ENCODE data around the gene ATP8B4.
"Not testable (repeated sequence)": the region's sequence is repeated elsewhere in the genome, so short reads cannot be mapped to it uniquely, and the experiment has no call there.

Gene ATP8B4

DNA sequence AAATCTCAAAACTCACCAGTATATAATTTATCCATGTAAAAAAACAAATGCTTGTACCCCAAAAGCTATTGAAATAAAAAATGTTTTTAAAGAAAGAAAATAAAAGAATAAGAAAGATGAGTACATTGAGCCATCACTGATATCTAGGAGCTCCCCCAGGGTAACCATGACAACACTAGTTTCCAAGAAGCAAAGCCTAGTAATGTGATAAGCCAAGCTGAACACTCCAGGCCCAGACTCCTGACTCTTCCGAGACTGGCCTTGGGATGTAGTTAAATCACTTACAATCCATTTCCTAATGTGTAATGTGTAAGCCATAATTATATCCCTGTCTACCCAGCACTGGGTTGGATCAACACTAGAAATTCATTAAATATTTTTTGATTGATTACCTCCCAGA lies 21.1 kb upstream of the ATP8B4 start:
- DNase-seq, result no peak

DNA sequence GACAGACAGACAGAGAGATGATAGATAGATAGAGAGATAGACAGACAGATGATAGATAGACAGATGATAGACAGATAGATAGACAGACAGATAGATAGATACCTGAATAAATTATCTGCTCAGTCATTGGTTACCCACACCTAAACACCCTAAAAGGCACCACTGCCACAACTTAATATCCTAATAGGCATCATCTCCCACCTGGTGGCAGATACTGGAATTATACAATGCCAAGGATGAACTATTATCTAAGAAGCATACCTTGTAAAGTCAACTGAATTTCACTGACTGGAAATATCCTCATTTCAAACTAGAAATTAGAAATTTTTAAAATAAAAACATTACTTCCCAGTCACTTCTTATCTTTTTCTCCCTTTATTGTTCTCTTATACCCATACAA lies 19.4 kb upstream of the ATP8B4 start:
- DNase-seq, result no peak

DNA sequence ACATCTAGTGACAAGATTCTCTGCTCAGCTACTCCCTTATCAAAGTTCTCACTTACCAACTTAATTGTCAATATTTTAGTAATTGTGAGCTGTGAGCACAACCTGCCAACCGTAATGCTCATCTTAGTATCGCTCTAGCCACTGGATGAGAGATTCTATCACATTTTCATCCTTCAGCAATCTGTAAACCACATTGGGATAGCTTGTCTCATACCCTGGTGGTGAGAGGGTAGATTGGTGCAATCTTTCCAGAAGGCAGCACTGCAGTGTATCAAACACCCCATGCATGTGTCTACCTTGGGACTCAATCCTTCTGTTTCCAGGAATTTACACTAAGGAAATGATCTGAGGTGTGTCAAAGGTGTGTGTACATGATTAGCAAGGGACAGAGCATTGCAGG lies 18.9 kb upstream of the ATP8B4 start:
- DNase-seq, result no peak

DNA sequence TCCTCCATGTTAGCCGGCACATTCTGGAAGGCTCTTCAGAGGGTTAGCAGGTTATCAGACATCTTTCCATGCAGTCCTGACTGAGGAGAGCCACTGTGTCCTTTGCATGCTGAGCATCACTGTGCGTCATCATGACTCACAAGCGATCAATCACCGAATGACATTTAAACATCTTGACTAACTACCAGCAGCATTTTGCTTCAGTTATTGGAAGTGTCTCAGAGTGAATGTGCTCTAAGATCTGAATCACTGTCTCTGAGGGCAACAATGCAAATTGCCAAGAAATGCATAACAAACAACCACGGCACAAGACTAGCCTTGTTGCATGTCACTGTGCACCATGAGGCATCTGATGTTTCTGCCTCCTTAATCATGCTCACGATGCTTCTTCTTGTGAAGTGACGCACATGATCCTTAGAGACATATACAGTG lies 18.3 kb upstream of the ATP8B4 start:
- DNase-seq, result no peak

DNA sequence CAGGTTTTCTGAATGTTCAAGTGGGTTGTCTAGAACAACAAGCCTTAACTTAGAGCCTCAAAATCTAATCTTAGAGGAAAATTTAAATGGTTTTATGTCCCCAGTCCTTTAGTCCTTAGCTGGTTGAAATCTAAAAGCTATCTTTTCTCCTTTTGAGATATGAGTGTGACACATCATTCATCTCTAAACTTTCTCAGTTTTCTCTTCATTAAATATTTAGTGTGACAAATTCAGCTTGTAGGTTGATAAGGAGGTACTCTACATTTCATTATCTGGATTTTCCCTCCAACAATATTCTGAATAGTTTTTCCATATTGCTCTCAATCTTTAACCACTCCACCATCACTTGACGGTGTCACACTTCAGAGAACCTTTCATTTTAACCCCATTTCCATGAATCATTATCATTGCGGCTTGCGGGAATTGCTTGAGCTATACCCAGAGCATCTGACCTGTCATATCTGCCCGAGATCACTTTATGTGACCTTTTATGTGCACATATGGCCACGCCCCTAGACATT lies 16.1 kb upstream of the ATP8B4 start:
- no peak for DNase-seq

DNA sequence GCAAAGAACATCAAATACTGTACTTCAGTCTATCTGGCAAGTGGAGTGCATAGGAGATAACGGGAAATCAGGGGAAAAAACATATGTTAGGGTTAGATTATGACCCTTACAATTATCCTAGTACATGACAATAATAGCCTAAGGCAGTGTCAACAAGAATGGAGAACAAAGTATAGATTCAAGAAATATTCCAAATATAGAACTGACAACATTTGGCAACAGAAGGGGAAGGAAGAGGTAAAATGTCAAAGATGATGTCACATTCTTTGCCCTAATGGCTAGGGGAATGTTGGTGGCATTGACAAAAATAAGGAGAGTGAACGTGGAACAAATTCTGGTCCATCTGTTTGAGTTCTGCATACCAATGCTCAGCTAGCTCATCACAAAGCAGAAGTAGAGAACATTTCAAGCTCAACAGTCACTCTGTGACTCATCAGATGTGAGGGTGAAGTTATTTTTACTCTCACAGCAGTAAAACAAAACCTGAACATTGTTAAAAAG lies 15.5 kb upstream of the ATP8B4 start:
- no peak for DNase-seq

DNA sequence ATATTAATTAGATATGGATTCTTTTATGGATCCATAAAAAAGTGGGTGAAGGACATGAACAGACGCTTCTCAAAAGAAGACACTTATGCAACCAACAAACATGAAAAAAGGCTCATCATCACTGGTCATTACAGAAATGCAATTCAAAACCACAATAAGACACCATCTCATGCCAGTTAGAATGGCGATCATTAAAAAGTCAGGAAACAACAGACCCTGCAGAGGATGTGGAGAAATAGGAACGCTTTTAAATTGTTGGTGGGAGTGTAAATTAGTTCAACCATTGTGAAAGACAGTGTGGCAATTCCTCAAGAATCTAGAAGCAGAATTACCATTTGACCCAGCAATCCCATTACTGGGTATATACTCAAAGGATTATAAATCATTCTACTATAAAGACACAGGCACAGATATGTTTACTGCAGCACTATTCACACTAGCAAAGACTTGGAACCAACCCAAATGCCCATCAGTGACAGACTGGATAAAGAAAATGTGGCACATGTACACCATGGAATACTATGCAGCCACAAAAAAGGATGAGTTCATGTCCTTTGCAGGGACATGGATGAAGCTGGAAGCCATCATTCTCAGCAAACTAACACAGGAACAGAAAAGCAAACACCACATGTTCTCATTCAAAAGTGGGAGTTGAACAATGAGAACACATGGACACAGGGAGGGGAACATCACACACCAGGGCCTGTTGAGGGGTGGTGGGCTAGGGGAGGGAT lies 13.4 kb upstream of the ATP8B4 start:
- not testable (repeated sequence) for DNase-seq

DNA sequence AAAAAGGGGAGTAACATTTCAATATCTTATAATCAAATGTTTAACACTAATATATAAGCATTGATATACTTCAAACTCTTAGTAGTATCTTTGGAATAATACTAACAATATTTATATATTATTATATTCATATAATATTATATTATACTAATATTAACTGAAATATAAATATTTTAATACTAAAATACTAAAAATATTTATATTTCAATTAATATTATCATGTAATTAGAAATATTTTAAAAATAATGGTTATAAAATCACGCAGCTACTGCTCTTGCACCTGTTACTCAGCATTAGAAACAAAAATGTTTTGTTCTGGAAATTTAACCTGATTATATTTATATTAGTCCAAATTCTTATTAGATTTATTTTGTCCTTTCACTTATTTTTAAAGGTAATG lies 12.6 kb upstream of the ATP8B4 start:
- DNase-seq, result no peak

DNA sequence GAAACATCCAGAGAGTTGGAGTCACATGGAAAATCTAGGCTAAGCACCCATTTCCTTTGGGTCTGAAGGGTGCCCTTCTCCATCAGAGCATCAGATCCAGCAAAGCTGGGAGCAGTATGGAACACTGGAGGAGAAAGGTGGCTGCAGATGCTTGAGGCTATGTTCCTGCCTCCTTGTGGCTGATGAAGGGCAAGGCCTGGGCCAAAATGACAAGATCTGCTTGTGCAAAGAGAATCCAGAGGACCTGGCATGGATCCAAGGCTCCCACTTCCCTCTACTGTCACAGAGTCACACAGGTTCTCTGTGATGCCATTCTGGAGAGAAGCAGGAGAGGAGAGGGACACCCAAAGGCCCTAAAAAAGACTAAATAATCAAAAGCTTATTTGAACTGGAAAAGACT lies 9.2 kb upstream of the ATP8B4 start:
- no peak for DNase-seq

DNA sequence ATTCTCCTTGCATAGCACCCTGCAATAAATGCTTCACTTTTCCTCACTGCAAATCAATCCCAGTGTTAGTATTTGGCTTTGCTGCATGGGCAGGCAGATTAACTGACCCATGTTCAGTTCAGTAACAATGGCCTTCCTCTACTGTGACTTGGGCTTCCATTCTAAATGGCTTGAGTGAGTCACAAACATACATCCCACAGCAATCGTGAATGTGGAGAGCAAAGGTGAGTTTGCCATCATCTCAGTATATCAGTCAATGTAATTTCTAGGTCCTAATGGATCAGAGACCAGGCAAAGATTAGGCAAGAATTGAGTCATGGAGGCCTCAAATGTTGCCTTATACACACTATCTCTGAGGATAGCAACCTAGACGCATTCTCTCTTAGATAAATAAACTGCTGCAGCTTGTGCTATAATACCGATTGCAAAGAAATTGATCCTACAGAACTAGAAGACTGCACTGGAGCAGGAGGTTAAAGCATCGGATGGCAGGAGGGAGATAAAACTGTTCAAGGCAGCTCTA lies 8.3 kb upstream of the ATP8B4 start:
- no peak for DNase-seq

DNA sequence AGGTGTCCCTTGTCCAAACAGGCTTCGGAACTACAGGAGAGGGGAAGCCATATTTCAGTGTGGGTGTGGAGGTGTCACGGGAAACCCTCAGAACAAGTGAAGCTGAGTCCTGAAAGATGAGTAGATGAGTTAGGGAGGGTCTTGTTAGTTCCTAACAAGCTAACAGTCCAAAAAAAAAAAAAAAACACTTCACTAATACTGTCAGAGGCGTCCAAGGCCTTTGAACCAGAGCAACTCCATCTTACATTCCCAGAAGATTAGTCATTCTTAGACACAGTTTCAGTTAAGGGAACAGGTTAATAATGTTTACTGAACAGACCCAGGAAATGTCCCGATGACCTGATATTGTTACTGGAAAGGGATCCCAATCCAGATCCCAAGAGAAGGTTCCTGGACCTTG lies 7.0 kb upstream of the ATP8B4 start:
- DNase-seq, result no peak

DNA sequence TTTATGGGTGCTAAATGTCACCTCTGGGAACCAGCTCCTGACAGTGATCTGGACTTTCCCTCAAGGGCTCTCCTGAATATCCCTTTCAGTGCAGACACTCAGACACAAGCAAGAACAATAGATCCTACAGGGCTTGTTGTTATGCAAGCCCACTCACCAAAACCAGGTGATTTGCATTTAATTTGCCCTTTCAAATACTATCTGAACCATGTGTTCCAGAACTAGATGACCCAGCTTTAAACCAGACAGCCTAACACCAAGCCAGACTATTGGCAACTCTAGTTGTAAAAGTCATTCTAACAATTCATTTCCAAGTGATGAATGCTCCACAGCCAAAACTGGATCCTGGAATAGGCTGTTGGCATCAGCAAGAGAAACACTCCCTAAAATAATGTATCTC lies 5.6 kb upstream of the ATP8B4 start:
- no peak for DNase-seq

DNA sequence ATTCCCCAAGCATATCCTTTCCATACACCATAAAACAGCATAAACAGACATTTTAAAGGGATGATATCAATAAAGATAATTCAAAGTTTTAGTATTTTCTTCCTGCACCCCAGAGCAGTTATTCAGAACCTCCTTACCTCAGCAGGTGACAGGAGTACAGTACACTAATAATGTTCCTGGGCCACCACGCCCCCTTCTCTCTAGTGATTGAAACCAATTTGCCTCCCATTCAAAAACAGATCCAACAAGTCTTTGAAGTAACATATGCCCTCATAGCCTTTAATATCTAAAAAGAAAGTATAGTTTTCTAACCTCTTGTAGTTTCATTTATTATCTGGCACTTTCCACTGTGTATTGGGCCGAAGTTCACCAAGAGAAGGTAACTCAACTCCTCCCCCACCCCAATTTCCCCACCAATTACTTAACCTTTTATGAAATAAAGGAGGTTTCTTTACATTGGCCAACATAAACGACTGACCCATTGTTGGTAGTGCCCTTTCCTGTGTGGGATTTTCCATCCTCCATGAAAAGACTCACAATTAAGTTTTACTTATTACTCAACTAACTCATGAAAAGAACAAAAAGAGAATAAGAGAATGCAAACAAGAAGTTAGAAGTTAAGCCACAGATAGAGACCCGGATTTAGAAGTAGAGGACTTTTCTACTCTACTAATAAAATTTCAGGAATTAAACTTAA lies 5.0 kb upstream of the ATP8B4 start:
- no peak for DNase-seq

DNA sequence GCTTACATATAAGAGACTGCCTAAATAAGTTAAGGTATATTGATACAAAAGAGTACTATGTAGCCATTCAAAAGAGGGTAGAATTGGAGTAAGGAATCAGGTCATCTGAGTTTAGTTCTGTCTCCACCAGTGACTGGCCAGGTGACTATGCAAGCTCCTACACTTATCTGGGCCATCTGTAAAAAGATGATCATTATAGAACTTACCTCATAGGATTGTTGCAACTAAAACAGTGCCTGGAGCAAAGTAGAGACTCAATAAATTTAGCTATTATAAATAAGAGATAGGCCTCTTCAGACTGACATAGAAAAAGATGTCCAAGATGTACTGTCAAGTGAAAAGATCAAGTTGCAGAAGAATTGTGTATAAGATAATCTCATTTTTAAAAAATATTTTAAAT lies 1.7 kb upstream of the ATP8B4 start:
- DNase-seq, result no peak

DNA sequence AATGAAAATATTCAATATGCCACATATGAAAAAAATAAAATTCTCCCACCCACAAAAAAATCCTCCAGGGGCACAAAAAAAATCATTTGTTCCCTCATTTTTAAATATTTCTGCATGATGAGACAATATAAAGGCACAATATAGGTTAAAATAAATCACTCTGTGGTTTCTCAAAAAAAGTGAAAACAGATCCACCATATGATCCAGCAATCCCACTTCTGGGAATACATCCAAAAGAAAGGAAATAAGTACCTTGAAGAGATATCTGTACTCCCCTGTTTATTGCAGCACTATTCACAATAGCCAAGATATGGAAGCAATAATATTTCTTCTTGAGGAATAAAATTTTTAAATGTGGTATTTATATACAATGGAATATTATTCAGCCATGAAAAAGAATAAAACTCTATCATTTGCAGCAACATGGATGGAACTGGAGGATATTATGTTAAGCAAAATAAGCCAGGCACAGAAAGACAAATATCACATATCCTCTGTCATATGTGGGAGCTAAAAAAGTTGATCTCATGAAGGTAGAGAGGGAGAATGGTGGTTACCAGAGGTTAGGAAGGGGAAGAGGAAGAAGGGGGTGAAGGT lies 1.5 kb downstream of the ATP8B4 start:
- no peak for DNase-seq

DNA sequence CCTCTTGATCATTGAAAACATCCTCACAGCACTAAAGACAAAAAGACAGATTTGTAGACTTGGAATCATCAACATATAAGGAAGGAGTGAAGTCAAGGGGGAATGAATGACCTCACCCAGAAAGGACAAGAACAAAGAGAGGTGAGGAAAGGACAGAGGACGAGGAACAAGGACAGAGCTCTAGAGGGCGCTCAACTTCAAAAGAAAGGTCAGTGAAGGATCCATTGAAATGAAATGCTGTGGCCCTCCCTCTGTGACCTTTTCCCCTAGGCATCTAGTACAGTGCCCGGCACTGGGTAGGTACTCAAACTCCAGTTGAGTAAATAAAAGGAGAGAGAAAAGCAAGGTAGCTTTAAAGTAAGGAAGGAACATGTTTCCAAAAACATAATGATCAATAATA lies 2.6 kb downstream of the ATP8B4 start:
- DNase-seq, result no peak

DNA sequence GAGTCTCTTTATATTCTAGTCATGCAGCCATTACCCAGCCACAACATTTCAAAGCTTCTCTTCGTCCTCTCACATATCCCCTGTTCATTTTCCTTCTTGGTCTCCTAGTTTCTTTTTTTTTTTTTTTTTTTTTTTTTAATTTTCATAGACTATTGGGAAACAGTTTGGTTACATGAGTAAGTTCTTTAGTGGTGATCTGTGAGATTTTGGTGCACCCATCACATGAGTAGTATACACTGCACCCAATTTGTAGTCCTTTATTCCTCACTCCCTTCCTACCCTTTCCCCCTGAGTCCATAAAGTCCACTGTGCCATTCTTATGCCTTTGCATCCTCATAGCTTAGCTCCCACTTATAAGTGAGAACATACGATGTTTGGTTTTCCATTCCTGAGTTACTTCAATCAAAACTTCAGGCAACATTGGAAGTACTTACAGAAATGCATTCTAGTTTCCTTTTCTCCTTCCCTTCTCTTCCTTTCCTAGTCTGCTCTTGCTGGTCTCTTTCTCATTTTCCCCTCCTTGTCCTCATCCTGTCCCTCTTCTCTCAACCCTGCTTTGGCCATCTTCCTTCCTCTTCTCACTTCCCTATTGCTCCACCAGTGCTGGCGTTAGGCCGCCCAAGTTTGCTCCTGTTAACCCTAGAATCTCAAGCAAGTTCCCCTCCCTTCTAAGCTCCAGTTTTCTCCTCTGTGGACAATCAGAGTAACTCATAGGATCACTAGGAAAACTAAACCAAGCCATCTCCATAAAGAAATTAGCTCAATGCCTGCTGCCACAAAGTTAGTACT lies 4.8 kb downstream of the ATP8B4 start:
- no peak for DNase-seq

DNA sequence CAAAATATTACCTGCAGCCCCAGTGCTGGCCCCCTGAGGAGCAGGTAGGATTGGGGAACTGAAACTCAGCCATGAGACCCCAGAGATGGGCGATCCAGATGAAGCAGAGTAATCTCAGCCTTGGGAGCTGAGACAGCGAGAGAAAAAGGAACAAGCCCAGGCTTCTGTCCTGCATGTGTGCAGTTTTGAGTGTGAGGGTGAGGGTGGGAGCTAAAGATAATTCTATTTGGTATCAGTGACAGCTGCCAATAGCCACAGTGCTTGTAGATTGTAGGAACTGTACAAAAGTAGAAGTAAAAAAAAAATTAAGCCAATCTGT lies 5.9 kb downstream of the ATP8B4 start:
- DNase-seq, result no peak

DNA sequence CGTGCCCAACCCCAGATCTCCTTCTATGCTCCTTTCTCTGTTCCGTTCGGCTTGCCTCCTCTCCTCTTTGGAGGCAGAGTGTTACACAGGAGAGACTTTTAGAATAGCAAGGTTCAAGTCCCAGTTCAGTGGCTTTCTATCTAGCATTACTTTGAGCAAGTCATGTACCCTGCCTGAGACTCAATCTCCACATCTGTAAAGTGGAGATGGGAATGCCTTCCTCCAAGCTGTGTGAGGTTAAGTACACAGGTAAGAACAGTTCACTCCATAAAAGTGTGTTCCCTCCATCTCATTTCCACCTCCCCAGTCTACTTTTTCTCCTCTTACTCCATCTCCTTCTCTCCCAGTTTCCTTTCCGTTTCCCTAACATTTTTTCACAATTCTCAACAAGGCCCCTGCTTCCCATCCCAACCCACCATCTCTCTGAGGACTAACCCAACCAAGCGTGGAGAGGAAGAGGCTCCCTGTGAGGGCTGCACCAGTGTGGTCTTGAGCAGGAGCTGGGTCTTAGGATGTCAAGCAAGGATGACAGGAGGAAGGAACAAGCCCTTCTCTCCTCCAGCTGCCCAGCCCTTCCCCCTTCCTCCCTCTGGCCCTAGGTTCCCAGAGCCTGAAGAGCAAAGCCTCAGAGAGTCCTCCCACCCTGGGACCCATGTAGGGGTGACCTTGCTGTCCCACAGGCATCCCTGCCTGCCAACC lies 6.4 kb downstream of the ATP8B4 start:
- no peak for DNase-seq

DNA sequence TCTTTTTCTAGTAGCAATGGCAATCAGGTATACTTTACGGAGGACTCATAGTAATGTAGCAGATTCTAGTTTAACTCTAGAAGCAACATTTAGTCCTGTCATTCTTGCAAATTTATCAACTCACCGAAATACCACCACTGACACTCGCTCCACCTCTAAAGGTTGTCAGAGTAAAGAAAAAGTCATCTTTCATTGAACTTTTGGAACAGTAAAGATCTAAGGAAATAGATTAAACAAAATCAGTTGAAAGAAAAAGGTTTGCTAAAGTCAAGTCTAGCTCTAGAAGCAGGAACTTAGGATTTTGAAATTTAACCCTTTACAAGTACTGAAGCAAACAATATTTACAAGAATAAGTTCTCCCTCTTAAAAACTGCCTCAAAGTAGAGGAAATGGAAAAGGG lies 8.7 kb downstream of the ATP8B4 start:
- DNase-seq, result no peak

DNA sequence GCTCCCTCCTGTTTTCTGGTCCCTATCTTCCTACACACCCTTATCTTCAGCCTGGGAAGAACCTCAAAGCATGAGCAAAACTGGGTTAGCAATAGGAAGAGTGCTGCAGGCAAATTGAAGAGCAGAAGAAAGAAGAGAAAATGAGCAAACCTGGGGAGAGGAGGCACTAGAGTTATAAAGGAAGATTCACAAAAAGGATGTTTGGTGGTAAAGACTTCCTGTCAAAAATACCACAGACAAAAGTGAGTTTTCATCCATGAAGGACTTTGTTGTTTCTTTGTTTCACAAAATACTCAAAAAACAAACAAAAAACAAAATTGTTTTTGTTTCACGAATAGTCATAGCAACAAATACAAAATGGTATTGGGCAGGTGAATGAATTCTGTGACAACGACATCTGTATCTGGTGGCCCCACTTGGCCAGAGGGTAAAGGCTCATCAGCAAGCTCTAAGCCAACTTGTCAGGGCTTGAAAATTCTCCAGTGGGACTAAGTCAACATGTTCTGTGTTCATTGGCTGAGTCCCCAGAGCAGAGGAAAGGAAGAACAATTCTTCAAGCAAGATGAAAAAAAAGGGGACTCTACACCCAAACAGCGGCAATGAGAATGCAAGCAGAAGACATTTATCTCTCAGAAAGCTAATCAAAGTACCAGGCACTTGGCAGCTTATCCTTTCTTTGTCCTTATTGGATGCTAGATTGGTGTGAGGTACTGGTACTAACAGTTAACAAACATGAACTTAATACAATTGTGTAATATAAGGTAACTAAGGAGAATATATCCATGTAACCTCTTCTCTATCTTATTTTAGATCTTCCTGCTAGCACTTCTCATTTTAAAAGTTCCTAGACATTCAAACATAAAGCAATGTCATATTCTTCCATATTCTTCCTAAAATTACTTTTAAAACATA lies 9.7 kb downstream of the ATP8B4 start:
- DNase-seq, result no peak
